Erythroblast (primary cell): ENCODE results near the gene CEP170.
"Not testable (repeated sequence)": the region's sequence is repeated elsewhere in the genome, so short reads cannot be mapped to it uniquely, and the experiment has no call there.

Source experiments
- GATA1 ChIP-seq: IDR thresholded peaks from 2 replicates; pipeline ENCODE4 v1.6.1; 2011; ENCODE audit warnings: low read depth, mild to moderate bottlenecking, control low read depth, low read length, moderate library complexity
- POLR2A ChIP-seq: IDR thresholded peaks from 2 replicates; pipeline ENCODE4 v1.6.1; 2011; ENCODE audit warnings: mild to moderate bottlenecking, low read length

DNA sequence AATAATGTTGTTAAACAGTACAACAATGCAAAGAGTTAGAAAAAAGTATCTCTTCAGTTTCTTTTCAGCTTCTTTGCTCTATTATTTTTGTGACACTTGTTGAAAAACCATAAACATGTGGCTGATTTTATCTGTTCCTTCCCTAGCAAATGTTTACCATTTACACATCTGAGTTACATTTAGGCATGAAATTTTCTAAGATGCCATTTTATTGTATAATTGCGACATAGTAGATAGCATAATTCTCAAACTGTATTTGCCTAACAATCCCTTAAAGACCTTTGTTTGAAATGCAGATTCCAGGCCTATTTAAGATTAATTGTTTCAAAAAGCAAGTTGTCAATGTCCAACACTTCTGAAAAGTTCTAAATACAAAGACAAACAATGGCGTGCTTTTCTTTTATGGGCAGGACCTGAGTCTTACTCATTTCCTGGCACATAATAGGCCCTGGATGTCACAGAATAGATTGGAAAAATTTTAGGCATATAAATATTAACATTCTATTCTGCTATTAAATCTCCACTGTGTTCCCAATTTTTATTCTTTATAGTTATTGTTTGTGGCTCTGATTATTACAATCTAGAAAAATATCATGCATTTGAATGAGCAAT lies 81.2 kb downstream of the CEP170 start:
- not testable (repeated sequence) for TF ChIP-seq POLR2A, GATA1
